Endothelial cell of umbilical vein (primary cell): ENCODE data around the gene SPAG16. TPM values are rescaled to one million over a fixed set of nuclear protein-coding genes. Genes with fewer than 3 reads are reported as not detected.
"Not testable (repeated sequence)": the region's sequence is repeated elsewhere in the genome, so short reads cannot be mapped to it uniquely, and the experiment has no call there.

ENCODE experiments used
- BruUV-seq: library from RNA; stranded (reverse); fragments of 400-500 nt; replicated peaks from 2 replicates; lab custom pipeline; 2021; lab: Mats Ljungman, UMichigan
- CTCF ChIA-PET: fragments of 300-600, 350-600 bp; sonication (Branson Sonifier 250); formaldehyde crosslinking; loops from one replicate; lab custom pipeline; 2021; ENCODE audit warnings: antibody characterized with exemption, inconsistent platforms; lab: Charles Lee
- POLR2A ChIA-PET: fragments of 300-600, 350-600 bp; sonication (Branson Sonifier 250); formaldehyde crosslinking; loops from one replicate; lab custom pipeline; 2021; ENCODE audit warnings: antibody characterized with exemption, inconsistent platforms; lab: Charles Lee
- DNase-seq: peaks from one replicate; pipeline ENCODE4 v3.0.0-alpha.2; 2011; ENCODE audit warnings: low read depth, low spot score
- FAIRE-seq: peaks from 2 replicates; lab custom pipeline; 2011; peaks lifted over from hg19 to GRCh38; lab: Jason Lieb, UNC
- H2AFZ ChIP-seq: 2 replicates; pipeline ENCODE4 v1.6.0; 2012; ENCODE audit warnings: low read depth, low read length, control low read depth, inconsistent platforms
- H3K27ac ChIP-seq: 2 replicates; pipeline ENCODE4 v1.5.1; 2011; ENCODE audit warnings: low read depth, mild to moderate bottlenecking, control low read depth, low read length, moderate library complexity; ENCODE audit not compliant: insufficient read depth
- H3K27me3 ChIP-seq, 2 experiments: 2 replicates each; pipeline versions ENCODE4 v1.6.0 to v1.6.1; 2011; ENCODE audit warnings: low read length in 2 of 2, mixed read lengths in 1 of 2; ENCODE audit not compliant: control insufficient read depth in 2 of 2, insufficient read depth in 2 of 2
- H3K36me3 ChIP-seq, 2 experiments: 2 replicates in 1 of 2; 3 replicates in 1 of 2; pipeline ENCODE4 v1.5.1; 2011; ENCODE audit warnings: low read length in 2 of 2, mild to moderate bottlenecking in 1 of 2, moderate library complexity in 1 of 2; ENCODE audit not compliant: control insufficient read depth in 2 of 2, insufficient read depth in 2 of 2; ENCODE audit errors: extremely low read depth in 1 of 2
- H3K4me1 ChIP-seq: 3 replicates; pipeline ENCODE4 v1.5.1; 2011; ENCODE audit warnings: mild to moderate bottlenecking, low read length; ENCODE audit not compliant: control insufficient read depth, insufficient read depth; ENCODE audit errors: extremely low read depth
- H3K4me2 ChIP-seq: 2 replicates; pipeline ENCODE4 v1.6.1; 2011; ENCODE audit warnings: low read length, control low read depth, mixed read lengths; ENCODE audit not compliant: insufficient read depth
- H3K4me3 ChIP-seq, 3 experiments: fragments of 200-600 bp in 1 of 3; sonication (generic), shearing (Covaris generic) in 1 of 3; replicated peaks in 1 of 3; 2 replicates each; pipeline ENCODE4 v1.5.1; 2011 to 2016; ENCODE audit warnings: control low read depth in 3 of 3, low read length in 3 of 3, mild to moderate bottlenecking in 2 of 3, inconsistent platforms in 1 of 3, low read depth in 1 of 3, moderate library complexity in 1 of 3; ENCODE audit not compliant: insufficient read depth in 1 of 3
- H3K79me2 ChIP-seq: 2 replicates; pipeline ENCODE4 v1.6.0; 2012; ENCODE audit warnings: low read length, inconsistent platforms; ENCODE audit not compliant: control insufficient read depth, insufficient read depth
- H3K9ac ChIP-seq: replicated peaks from 2 replicates; pipeline ENCODE3; 2011; ENCODE audit warnings: low read length, control low read depth; ENCODE audit not compliant: insufficient read depth; ENCODE audit errors: extremely low read depth
- H3K9me1 ChIP-seq: replicated peaks from 3 replicates; pipeline ENCODE4 v1.6.0; 2011; ENCODE audit warnings: mild to moderate bottlenecking, low read length; ENCODE audit not compliant: control insufficient read depth, insufficient read depth; ENCODE audit errors: extremely low read depth
- H3K9me3 ChIP-seq: replicated peaks from 2 replicates; pipeline ENCODE4 v1.5.1; 2012; ENCODE audit warnings: low read length, inconsistent platforms; ENCODE audit not compliant: control insufficient read depth, insufficient read depth
- H4K20me1 ChIP-seq: replicated peaks from 2 replicates; pipeline ENCODE3; 2011; ENCODE audit warnings: mild to moderate bottlenecking, low read length; ENCODE audit not compliant: control insufficient read depth, insufficient read depth; ENCODE audit errors: extremely low read depth
- CTCF ChIP-seq, 2 donors: IDR thresholded peaks; 1 replicate in 1 of 2; 2 replicates in 1 of 2; pipeline ENCODE4 v1.5.1; 2011; ENCODE audit warnings: low read length in 2 of 2, mild to moderate bottlenecking in 2 of 2, moderate library complexity in 2 of 2, control low read depth in 1 of 2, inconsistent platforms in 1 of 2, low read depth in 1 of 2; ENCODE audit not compliant: insufficient read depth in 1 of 2; ENCODE audit errors: extremely low read depth in 1 of 2
- EZH2 ChIP-seq: IDR thresholded peaks from 2 replicates; pipeline ENCODE4 v1.6.1; 2012; ENCODE audit warnings: borderline replicate concordance, low read depth, mild to moderate bottlenecking, moderate library complexity, low read length, inconsistent platforms; ENCODE audit not compliant: severe bottlenecking
- FOS ChIP-seq: IDR thresholded peaks from 2 replicates; pipeline ENCODE4 v1.6.1; 2011; ENCODE audit warnings: mild to moderate bottlenecking, low read length, moderate library complexity, borderline replicate concordance; ENCODE audit not compliant: insufficient read depth
- GATA2 ChIP-seq: IDR thresholded peaks from 2 replicates; pipeline ENCODE4 v1.7.0; 2011; ENCODE audit warnings: low read depth, mild to moderate bottlenecking, moderate library complexity, mixed read lengths, low read length; ENCODE audit not compliant: insufficient read length, insufficient read depth
- JUN ChIP-seq: IDR thresholded peaks from 2 replicates; pipeline ENCODE4 v1.6.1; 2011; ENCODE audit warnings: borderline replicate concordance, low read depth; ENCODE audit not compliant: insufficient read length, insufficient read depth
- MAX ChIP-seq: IDR thresholded peaks from 2 replicates; pipeline ENCODE4 v1.6.1; 2011; ENCODE audit not compliant: insufficient read depth, insufficient read length
- MYC ChIP-seq: IDR thresholded peaks from one replicate; pipeline ENCODE4 v1.6.1; 2011; ENCODE audit warnings: mild to moderate bottlenecking, low read depth, low read length
- POLR2A ChIP-seq: IDR thresholded peaks from 2 replicates; pipeline ENCODE4 v1.6.1; 2012; ENCODE audit warnings: low read depth, mild to moderate bottlenecking, control low read depth, low read length
- POLR2AphosphoS5 ChIP-seq: IDR thresholded peaks from 2 replicates; pipeline ENCODE4 v1.6.1; 2012; ENCODE audit warnings: low read depth, mild to moderate bottlenecking, control low read depth, low read length, moderate library complexity; ENCODE audit not compliant: insufficient read depth
- dilution Hi-C: fragments of 300-500 bp; cut with MboI; formaldehyde crosslinking; loops from one replicate; pipeline ENCODE4 v1.15.0; 2019; ENCODE audit warnings: low sequenced_read_pairs; ENCODE audit not compliant: extremely low pct_ligation_motif_present
- intact Hi-C: fragments of 100-400 bp; cut with micrococcal nuclease; formaldehyde crosslinking; loops from one replicate; pipeline ENCODE4 v1.10.0; 2022
- polyA plus RNA-seq, 4 experiments: library from polyadenylated mRNA; depleted of rRNA in 3 of 4; stranded (reverse) in 3 of 4; unstranded in 1 of 4; fragments of >200 nt; gene quantifications; 2 replicates each; pipeline versions ENCODE4 v1.2.1 to v1.2.3, GENCODE V29; 2011 to 2012; ENCODE audit warnings: missing spikeins in 1 of 4
- total RNA-seq: library from RNA; stranded (reverse); gene quantifications from 2 replicates; pipeline ENCODE4 v1.2.3, GENCODE V29; 2021

SPAG16 gene
- total and polyA plus RNA-seq, 2 donors (not counting 3 experiments of a cell fraction or from before 2014, with no cell fraction given) = 4.0 to 7.7 TPM

GRCh38 chr2:213696442-213696841, 412.2 kb downstream of the SPAG16 start:
- Histone ChIP-seq H4K20me1 (no peaks in the 10 kb centered on the region), H3K27me3 (no peaks in the 10 kb centered on the region), H3K4me1 (no peaks in the 10 kb centered on the region), H3K9me3 (no peaks in the 10 kb centered on the region), H2AFZ (no peak overlapping the region), H3K36me3 (no peaks in the 10 kb centered on the region), H3K4me3 (no peak overlapping the region), H3K4me2 (no peak overlapping the region), H3K79me2 (no peaks in the 10 kb centered on the region), H3K9ac (no peak overlapping the region), H3K9me1 (no peaks in the 10 kb centered on the region), H3K27ac (no peak overlapping the region)
- POLR2A ChIA-PET = no interaction called here
- CTCF ChIA-PET = no interaction called here
- no peak for DNase-seq
- intact Hi-C loops = no loop called here
- no TSS peak for BruUV-seq
- no peak for TF ChIP-seq JUN
- TF ChIP-seq MAX = no peak
- no peak for TF ChIP-seq FOS
- no peak for TF ChIP-seq MYC
- no peak for TF ChIP-seq CTCF (IDR thresholded peaks at IDR 0.05; ENCODE audit: extremely low read depth in 1 of 2, insufficient read depth in 1 of 2, low read depth in 1 of 2, low read length in 2 of 2)
- no peak for TF ChIP-seq EZH2
- TF ChIP-seq POLR2A = no peak
- no peak for TF ChIP-seq GATA2
- TF ChIP-seq POLR2AphosphoS5 = no peak
- FAIRE-seq = no peak
- dilution Hi-C loops = no loop called here

GRCh38 chr2:213701365-213701764, 417.1 kb downstream of the SPAG16 start:
- FAIRE-seq, H3K9me3 ChIP-seq, H3K27me3 ChIP-seq, H3K4me3 ChIP-seq, H3K27ac ChIP-seq, dilution Hi-C loops, intact Hi-C loops, DNase-seq, H3K9ac ChIP-seq, H2AFZ ChIP-seq, H3K4me1 ChIP-seq, BruUV-seq, H3K4me2 ChIP-seq, H3K9me1 ChIP-seq, POLR2A ChIA-PET, H3K79me2 ChIP-seq, H3K36me3 ChIP-seq, H4K20me1 ChIP-seq: not testable (repeated sequence)
- CTCF ChIA-PET = interaction anchor here (0.5 kb wide), 1 partner anchor 1199 kb away, joined by 3 read pairs; no protein-coding TSS in a partner anchor
